Measurements from ENCODE around the gene MEIS2.

DNA sequence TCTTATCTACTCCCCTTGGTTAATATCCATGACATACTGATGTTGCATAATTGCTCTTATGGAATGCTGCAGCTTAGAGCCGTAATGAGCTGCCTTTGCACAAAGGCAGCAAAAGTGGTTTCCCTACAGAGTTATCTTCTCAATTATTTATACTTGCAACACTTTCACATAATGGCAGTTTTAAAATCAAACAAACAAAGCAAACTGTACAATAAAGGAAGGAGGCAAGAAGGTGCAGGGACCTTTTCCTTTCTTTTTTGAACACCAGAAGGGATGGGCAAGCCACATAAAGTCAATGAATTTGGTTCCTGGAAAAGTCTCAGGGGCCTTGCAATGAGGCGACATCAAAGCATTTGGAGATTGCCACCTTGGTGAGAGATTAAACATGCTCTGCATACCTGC, 188.0 kb downstream of the MEIS2 start:
- no peak for TF ChIP-seq CTCF (IDR thresholded peaks at IDR 0.05)
- no peak for TF ChIP-seq EP300 (IDR thresholded peaks at IDR 0.05)
- no peak for TF ChIP-seq POLR2A (IDR thresholded peaks at IDR 0.05)
- no peak for TF ChIP-seq POLR2AphosphoS5 (IDR thresholded peaks at IDR 0.05)
